ENCODE data around the gene SPDYE1.

Gene SPDYE1

GRCh38 chr7:44044315-44045225, 46.9 kb downstream of the SPDYE1 start, which contains the start of gene DBNL:
DBNL (plus strand) TSS chr7:44044702; CDS start chr7:44044738, 36 bp downstream.
- peak; percentile 98 for DNase-seq (ENCODE audit: low spot score)

GRCh38 chr7:44045226-44046014, 47.7 kb downstream of the SPDYE1 start:
- peak; percentile 62 for DNase-seq (ENCODE audit: low spot score)

GRCh38 chr7:44046321-44047061, 48.8 kb downstream of the SPDYE1 start:
- DNase-seq (ENCODE audit: low spot score) = no peak

GRCh38 chr7:44048031-44048795, 50.5 kb downstream of the SPDYE1 start:
- no peak for DNase-seq (ENCODE audit: low spot score)

- DNase-seq (ENCODE audit: low spot score) = no peak
Observed at GRCh38 chr7:44050121-44050914, 52.6 kb downstream of the SPDYE1 start.

GRCh38 chr7:44050915-44051560, 53.3 kb downstream of the SPDYE1 start:
- DNase-seq (ENCODE audit: low spot score) = no peak

GRCh38 chr7:44051611-44052220, 54.0 kb downstream of the SPDYE1 start:
- no peak for DNase-seq (ENCODE audit: low spot score)

- DNase-seq (ENCODE audit: low spot score) = no peak
Observed at GRCh38 chr7:44052771-44053365, 55.2 kb downstream of the SPDYE1 start.

GRCh38 chr7:44056681-44057080, 59.0 kb downstream of the SPDYE1 start:
- no peak for DNase-seq (ENCODE audit: low spot score)

GRCh38 chr7:44057181-44057848, 59.6 kb downstream of the SPDYE1 start:
- DNase-seq (ENCODE audit: low spot score) = no peak

GRCh38 chr7:44057849-44058758, 60.4 kb downstream of the SPDYE1 start:
- DNase-seq (ENCODE audit: low spot score) = no peak

GRCh38 chr7:44058759-44059218, 61.1 kb downstream of the SPDYE1 start:
- DNase-seq (ENCODE audit: low spot score) = no peak

GRCh38 chr7:44059219-44060090, 61.8 kb downstream of the SPDYE1 start:
- DNase-seq (ENCODE audit: low spot score) = no peak

Measured in HuH-7.5 (cell line).